Inferior parietal cortex (tissue), 1 donor: ENCODE results near the gene MRI1.

Source experiments
- DNase-seq: peaks from one replicate; pipeline ENCODE4 v3.0.0-alpha.2; 2016; ENCODE audit errors: extremely low spot score

MRI1 gene

DNA sequence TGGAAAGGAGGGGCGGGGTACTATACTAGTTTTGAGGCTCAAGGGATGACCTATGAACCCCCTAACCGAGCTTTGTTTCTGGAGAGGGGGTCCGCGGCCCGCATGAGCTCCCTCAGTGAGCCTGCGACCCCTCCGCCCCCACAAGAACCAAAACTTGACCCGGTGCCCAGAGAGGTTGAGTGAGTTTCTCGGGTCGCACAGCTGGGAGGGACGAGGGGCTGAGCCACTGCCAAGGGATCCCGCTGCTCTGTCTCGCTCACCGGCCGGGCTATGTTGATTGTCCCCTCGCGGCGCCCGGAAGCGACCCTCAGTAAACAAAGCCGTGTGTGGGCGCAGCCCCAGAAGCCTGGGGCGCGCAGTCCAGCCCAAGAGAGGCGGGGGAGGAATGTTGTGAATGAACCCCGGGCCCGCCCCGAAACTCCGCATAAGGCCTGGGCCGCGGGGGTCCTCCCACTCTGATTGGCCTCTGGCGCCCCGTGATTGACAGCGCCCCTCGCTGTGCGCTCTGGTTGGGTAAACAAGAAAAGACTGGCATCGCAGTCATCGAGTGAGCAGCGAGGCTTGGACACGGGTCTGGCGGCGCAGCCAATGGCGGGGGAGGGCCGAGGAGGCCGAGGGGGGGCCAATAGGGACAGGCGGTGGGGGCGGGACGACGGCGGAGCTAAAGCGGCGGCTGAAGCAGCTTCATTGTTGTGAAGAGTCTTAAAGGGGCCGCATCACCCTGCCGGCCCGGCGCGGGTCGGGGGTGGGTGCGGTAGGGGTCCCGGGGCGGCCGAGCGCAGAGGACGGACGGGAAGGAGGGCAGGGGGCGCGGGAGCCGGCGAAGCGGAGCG lies 30.7 kb downstream of the MRI1 start, which contains the start of gene ZSWIM4:
ZSWIM4 (plus strand) TSS at position 687 of the 833 bp plus-strand sequence. CDS start 206 bp downstream, outside the sequence.
- peak; percentile 98 for DNase-seq

GRCh38 chr19:13795595-13796300 lies 31.4 kb downstream of the MRI1 start:
- no peak for DNase-seq

GRCh38 chr19:13796301-13797057 lies 32.2 kb downstream of the MRI1 start:
- no peak for DNase-seq

- no peak for DNase-seq
Observed at GRCh38 chr19:13797058-13797440, 32.7 kb downstream of the MRI1 start.

GRCh38 chr19:13797870-13798269 lies 33.5 kb downstream of the MRI1 start:
- no peak for DNase-seq

GRCh38 chr19:13799669-13800068 lies 35.3 kb downstream of the MRI1 start:
- no peak for DNase-seq

- DNase-seq = no peak
Observed at GRCh38 chr19:13803038-13803437, 38.7 kb downstream of the MRI1 start.

GRCh38 chr19:13804830-13805683 lies 40.7 kb downstream of the MRI1 start:
- DNase-seq = no peak

GRCh38 chr19:13806728-13807127 lies 42.4 kb downstream of the MRI1 start:
- DNase-seq = no peak

DNA sequence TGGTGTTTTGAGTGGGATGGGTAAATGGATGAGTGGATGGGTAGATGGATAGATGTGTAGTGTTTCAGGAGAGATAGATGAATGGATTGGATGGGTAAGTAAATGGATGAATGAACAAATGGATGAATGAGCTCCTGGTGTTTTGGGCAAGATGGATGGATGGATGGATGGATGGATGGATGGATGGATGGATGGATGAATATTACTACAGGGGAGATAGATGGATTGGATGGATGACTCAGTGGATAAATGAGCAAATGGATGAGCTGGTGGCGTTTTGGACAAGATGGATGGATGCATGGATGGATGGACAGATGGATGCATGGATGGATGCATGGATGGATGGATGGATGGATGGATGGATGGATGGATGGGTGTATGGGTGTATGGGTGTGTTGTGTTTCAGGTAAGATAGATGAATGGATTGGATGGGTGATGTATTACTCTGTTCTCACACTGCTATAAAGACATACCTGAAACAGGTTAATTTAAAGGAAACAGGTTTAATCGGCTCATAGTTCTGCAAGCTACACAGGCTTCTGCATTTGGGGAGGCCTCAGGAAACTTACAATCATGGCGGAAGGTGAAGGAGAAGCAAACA lies 43.2 kb downstream of the MRI1 start:
- DNase-seq = no peak

GRCh38 chr19:13808856-13809255 lies 44.5 kb downstream of the MRI1 start:
- no peak for DNase-seq

DNA sequence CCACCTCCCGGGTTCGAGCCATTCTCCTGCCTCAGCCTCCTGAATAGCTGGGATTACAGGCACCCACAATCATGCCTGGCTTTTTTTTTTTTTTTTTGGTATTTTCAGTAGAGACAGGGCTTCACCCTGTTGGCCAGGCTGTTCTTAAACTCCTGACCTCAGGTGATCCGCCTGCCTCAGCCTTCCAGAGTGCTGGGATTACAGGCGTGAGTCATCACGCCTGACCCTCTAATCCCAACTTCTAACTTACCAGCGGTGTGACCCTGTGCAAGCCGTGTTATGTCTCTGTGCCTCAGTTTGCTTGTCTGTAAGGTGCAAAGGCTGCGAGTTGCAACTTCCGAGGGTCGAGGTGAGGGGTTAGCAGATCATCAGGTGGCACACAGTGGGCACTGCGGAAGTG lies 48.2 kb downstream of the MRI1 start:
- no peak for DNase-seq

DNA sequence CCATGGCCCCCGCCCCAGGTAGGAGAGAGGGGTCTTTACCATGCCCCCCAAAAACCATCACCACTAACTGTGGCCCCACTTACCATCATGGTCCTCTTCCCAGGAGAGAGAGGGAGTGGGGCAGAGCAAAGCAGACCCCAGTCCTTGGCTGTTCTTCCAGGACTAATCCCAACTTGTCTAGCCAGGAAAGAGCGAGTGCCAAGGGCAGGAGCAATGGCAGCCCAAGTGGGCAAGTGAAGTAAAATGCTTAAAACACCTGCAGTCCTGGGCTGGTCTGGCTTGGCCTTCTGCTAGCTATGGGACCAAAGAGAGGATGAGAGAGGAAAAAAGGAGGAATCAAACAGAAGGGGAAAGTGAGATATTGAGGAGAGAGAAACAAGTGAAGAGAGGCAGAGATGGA lies 48.8 kb downstream of the MRI1 start:
- DNase-seq = no peak

GRCh38 chr19:13814550-13814949 lies 50.2 kb downstream of the MRI1 start:
- no peak for DNase-seq

DNA sequence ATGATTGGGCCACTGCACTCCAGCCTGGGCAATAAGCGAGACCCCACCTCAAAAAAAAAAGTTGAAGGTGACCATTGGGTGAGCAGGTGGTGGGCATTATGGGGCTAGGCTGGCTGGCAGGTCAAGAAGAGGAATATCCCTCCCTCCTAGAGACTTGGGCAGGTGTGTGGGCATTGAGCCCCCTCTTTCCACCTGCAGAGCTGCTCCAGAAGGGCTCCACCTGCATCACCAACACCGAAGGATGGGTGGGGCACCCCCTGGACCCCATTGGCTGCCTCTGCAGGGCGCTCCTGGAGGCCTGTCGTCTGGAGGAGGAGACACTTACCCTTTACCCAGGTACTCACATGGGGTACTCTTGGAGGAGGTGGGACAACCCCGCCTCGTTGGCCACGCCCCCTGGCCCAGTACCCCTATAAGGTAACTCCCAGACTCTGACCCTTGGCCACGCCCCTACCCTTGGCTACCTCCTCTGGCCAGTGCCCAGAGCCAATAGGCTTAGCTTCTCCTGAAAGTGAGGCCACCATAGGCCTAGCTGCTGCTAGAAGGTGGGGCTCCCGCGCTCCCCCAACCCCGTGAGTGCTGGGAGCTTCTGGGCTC lies 52.8 kb downstream of the MRI1 start:
- DNase-seq = no peak

- no peak for DNase-seq
Observed at GRCh38 chr19:13817615-13818371, 53.5 kb downstream of the MRI1 start.

DNA sequence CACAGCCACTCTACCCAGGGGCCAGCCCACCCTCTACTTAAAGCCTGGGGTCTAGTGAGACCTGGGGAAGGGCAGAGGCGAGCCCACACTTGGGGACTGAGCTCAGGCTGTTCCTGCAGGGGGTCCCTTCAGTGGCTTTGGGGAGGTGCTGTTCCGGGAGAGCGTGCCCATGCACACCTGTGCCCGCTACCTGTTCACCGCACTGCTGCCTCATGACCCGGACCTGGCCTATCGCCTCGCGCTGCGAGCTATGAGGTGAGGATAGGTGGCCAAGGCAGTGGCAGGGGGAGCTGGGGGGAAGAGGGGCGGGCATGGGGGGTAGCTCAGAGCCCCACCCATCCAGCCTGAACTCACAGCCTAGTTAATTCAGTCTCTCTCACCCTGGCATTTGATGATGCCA lies 54.9 kb downstream of the MRI1 start:
- DNase-seq = no peak

- DNase-seq = no peak
Observed at GRCh38 chr19:13821292-13821691, 57.0 kb downstream of the MRI1 start.

DNA sequence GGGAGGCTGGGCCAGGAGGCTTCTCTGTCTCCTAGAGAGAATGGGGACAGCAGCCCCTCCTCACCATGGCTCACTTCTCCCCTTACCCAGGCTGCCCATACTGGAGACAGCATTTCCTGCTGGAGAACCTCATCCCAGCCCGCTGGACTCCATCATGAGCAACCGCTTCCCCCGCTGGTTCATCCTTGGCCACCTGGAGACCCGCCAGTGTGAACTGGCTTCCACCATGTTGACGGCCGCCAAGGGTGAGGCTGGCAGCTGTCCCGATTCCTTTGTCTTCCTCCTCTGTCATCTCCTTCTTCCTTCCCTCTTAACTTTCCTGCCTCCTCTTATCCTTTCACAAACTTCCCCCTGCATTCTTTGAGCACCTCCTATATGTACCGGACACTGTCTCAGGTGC lies 58.9 kb downstream of the MRI1 start:
- no peak for DNase-seq
